Endothelial cell of umbilical vein (primary cell): Measurements from ENCODE around the gene FAHD1. TPM values are rescaled to one million over a fixed set of nuclear protein-coding genes. Genes with fewer than 3 reads are reported as not detected.

ENCODE experiments used
- BruUV-seq: library from RNA; stranded (reverse); fragments of 400-500 nt; replicated peaks from 2 replicates; lab custom pipeline; 2021; lab: Mats Ljungman, UMichigan
- CTCF ChIA-PET: fragments of 300-600, 350-600 bp; sonication (Branson Sonifier 250); formaldehyde crosslinking; loops from one replicate; lab custom pipeline; 2021; ENCODE audit warnings: antibody characterized with exemption, inconsistent platforms; lab: Charles Lee
- POLR2A ChIA-PET: fragments of 300-600, 350-600 bp; sonication (Branson Sonifier 250); formaldehyde crosslinking; loops from one replicate; lab custom pipeline; 2021; ENCODE audit warnings: antibody characterized with exemption, inconsistent platforms; lab: Charles Lee
- DNase-seq: peaks from one replicate; pipeline ENCODE4 v3.0.0-alpha.2; 2011; ENCODE audit warnings: low read depth, low spot score
- FAIRE-seq: peaks from 2 replicates; lab custom pipeline; 2011; peaks lifted over from hg19 to GRCh38; lab: Jason Lieb, UNC
- H2AFZ ChIP-seq: 2 replicates; pipeline ENCODE4 v1.6.0; 2012; ENCODE audit warnings: low read depth, low read length, control low read depth, inconsistent platforms
- H3K27ac ChIP-seq: 2 replicates; pipeline ENCODE4 v1.5.1; 2011; ENCODE audit warnings: low read depth, mild to moderate bottlenecking, control low read depth, low read length, moderate library complexity; ENCODE audit not compliant: insufficient read depth
- H3K27me3 ChIP-seq, 2 experiments: 2 replicates each; pipeline versions ENCODE4 v1.6.0 to v1.6.1; 2011; ENCODE audit warnings: low read length in 2 of 2, mixed read lengths in 1 of 2; ENCODE audit not compliant: control insufficient read depth in 2 of 2, insufficient read depth in 2 of 2
- H3K36me3 ChIP-seq, 2 experiments: 2 replicates in 1 of 2; 3 replicates in 1 of 2; pipeline ENCODE4 v1.5.1; 2011; ENCODE audit warnings: low read length in 2 of 2, mild to moderate bottlenecking in 1 of 2, moderate library complexity in 1 of 2; ENCODE audit not compliant: control insufficient read depth in 2 of 2, insufficient read depth in 2 of 2; ENCODE audit errors: extremely low read depth in 1 of 2
- H3K4me1 ChIP-seq: 3 replicates; pipeline ENCODE4 v1.5.1; 2011; ENCODE audit warnings: mild to moderate bottlenecking, low read length; ENCODE audit not compliant: control insufficient read depth, insufficient read depth; ENCODE audit errors: extremely low read depth
- H3K4me2 ChIP-seq: 2 replicates; pipeline ENCODE4 v1.6.1; 2011; ENCODE audit warnings: low read length, control low read depth, mixed read lengths; ENCODE audit not compliant: insufficient read depth
- H3K4me3 ChIP-seq, 3 experiments: fragments of 200-600 bp in 1 of 3; sonication (generic), shearing (Covaris generic) in 1 of 3; replicated peaks in 1 of 3; 2 replicates each; pipeline ENCODE4 v1.5.1; 2011 to 2016; ENCODE audit warnings: control low read depth in 3 of 3, low read length in 3 of 3, mild to moderate bottlenecking in 2 of 3, inconsistent platforms in 1 of 3, low read depth in 1 of 3, moderate library complexity in 1 of 3; ENCODE audit not compliant: insufficient read depth in 1 of 3
- H3K79me2 ChIP-seq: 2 replicates; pipeline ENCODE4 v1.6.0; 2012; ENCODE audit warnings: low read length, inconsistent platforms; ENCODE audit not compliant: control insufficient read depth, insufficient read depth
- H3K9ac ChIP-seq: replicated peaks from 2 replicates; pipeline ENCODE3; 2011; ENCODE audit warnings: low read length, control low read depth; ENCODE audit not compliant: insufficient read depth; ENCODE audit errors: extremely low read depth
- H3K9me1 ChIP-seq: replicated peaks from 3 replicates; pipeline ENCODE4 v1.6.0; 2011; ENCODE audit warnings: mild to moderate bottlenecking, low read length; ENCODE audit not compliant: control insufficient read depth, insufficient read depth; ENCODE audit errors: extremely low read depth
- H3K9me3 ChIP-seq: replicated peaks from 2 replicates; pipeline ENCODE4 v1.5.1; 2012; ENCODE audit warnings: low read length, inconsistent platforms; ENCODE audit not compliant: control insufficient read depth, insufficient read depth
- H4K20me1 ChIP-seq: replicated peaks from 2 replicates; pipeline ENCODE3; 2011; ENCODE audit warnings: mild to moderate bottlenecking, low read length; ENCODE audit not compliant: control insufficient read depth, insufficient read depth; ENCODE audit errors: extremely low read depth
- EZH2 ChIP-seq: IDR thresholded peaks from 2 replicates; pipeline ENCODE4 v1.6.1; 2012; ENCODE audit warnings: borderline replicate concordance, low read depth, mild to moderate bottlenecking, moderate library complexity, low read length, inconsistent platforms; ENCODE audit not compliant: severe bottlenecking
- FOS ChIP-seq: IDR thresholded peaks from 2 replicates; pipeline ENCODE4 v1.6.1; 2011; ENCODE audit warnings: mild to moderate bottlenecking, low read length, moderate library complexity, borderline replicate concordance; ENCODE audit not compliant: insufficient read depth
- GATA2 ChIP-seq: IDR thresholded peaks from 2 replicates; pipeline ENCODE4 v1.7.0; 2011; ENCODE audit warnings: low read depth, mild to moderate bottlenecking, moderate library complexity, mixed read lengths, low read length; ENCODE audit not compliant: insufficient read length, insufficient read depth
- JUN ChIP-seq: IDR thresholded peaks from 2 replicates; pipeline ENCODE4 v1.6.1; 2011; ENCODE audit warnings: borderline replicate concordance, low read depth; ENCODE audit not compliant: insufficient read length, insufficient read depth
- MYC ChIP-seq: IDR thresholded peaks from one replicate; pipeline ENCODE4 v1.6.1; 2011; ENCODE audit warnings: mild to moderate bottlenecking, low read depth, low read length
- POLR2A ChIP-seq: IDR thresholded peaks from 2 replicates; pipeline ENCODE4 v1.6.1; 2012; ENCODE audit warnings: low read depth, mild to moderate bottlenecking, control low read depth, low read length
- POLR2AphosphoS5 ChIP-seq: IDR thresholded peaks from 2 replicates; pipeline ENCODE4 v1.6.1; 2012; ENCODE audit warnings: low read depth, mild to moderate bottlenecking, control low read depth, low read length, moderate library complexity; ENCODE audit not compliant: insufficient read depth
- dilution Hi-C: fragments of 300-500 bp; cut with MboI; formaldehyde crosslinking; loops from one replicate; pipeline ENCODE4 v1.15.0; 2019; ENCODE audit warnings: low sequenced_read_pairs; ENCODE audit not compliant: extremely low pct_ligation_motif_present
- intact Hi-C: fragments of 100-400 bp; cut with micrococcal nuclease; formaldehyde crosslinking; loops from one replicate; pipeline ENCODE4 v1.10.0; 2022
- polyA plus RNA-seq, 4 experiments: library from polyadenylated mRNA; depleted of rRNA in 3 of 4; stranded (reverse) in 3 of 4; unstranded in 1 of 4; fragments of >200 nt; gene quantifications; 2 replicates each; pipeline versions ENCODE4 v1.2.1 to v1.2.3, GENCODE V29; 2011 to 2012; ENCODE audit warnings: missing spikeins in 1 of 4
- total RNA-seq: library from RNA; stranded (reverse); gene quantifications from 2 replicates; pipeline ENCODE4 v1.2.3, GENCODE V29; 2021
- TF ChIP-seq, protein P1 (sequence below), 2 donors: IDR thresholded peaks; 1 replicate in 1 of 2; 2 replicates in 1 of 2; pipeline ENCODE4 v1.5.1; 2011; ENCODE audit warnings: low read length in 2 of 2, mild to moderate bottlenecking in 2 of 2, moderate library complexity in 2 of 2, control low read depth in 1 of 2, inconsistent platforms in 1 of 2, low read depth in 1 of 2; ENCODE audit not compliant: insufficient read depth in 1 of 2; ENCODE audit errors: extremely low read depth in 1 of 2
- TF ChIP-seq, protein P2 (sequence below): IDR thresholded peaks from 2 replicates; pipeline ENCODE4 v1.6.1; 2011; ENCODE audit not compliant: insufficient read depth, insufficient read length

The FAHD1 gene
- total and polyA plus RNA-seq, 2 donors (not counting 3 experiments of a cell fraction or from before 2014, with no cell fraction given) = 44.8 to 69.2 TPM

DNA sequence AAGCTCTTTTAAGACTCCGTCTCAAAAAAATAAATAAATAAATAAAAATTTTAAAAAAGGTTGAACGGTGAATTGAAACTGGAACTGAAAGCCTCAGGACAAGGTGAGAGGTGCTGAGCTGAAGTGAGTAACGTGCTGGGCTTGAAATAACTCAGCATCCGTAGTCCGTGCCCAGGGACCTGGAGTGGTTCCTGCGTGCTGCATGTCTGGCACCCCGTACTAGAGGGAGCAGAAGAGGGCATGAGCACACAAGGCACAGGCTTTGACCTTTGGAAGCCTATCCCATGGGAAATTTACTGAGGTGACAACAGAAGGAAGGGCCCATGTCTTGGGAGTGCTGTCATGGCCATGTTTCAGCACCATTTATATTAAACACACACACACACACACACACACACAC lies 49.5 kb downstream of the FAHD1 start:
- BruUV-seq = no TSS peak
- TF ChIP-seq GATA2 (no peak), FOS (no peak), MYC (no peak), JUN (no peak), EZH2 (no peak), POLR2A (no peak), POLR2AphosphoS5 (no peak)
- TF ChIP-seq, protein P1, sequence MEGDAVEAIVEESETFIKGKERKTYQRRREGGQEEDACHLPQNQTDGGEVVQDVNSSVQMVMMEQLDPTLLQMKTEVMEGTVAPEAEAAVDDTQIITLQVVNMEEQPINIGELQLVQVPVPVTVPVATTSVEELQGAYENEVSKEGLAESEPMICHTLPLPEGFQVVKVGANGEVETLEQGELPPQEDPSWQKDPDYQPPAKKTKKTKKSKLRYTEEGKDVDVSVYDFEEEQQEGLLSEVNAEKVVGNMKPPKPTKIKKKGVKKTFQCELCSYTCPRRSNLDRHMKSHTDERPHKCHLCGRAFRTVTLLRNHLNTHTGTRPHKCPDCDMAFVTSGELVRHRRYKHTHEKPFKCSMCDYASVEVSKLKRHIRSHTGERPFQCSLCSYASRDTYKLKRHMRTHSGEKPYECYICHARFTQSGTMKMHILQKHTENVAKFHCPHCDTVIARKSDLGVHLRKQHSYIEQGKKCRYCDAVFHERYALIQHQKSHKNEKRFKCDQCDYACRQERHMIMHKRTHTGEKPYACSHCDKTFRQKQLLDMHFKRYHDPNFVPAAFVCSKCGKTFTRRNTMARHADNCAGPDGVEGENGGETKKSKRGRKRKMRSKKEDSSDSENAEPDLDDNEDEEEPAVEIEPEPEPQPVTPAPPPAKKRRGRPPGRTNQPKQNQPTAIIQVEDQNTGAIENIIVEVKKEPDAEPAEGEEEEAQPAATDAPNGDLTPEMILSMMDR (IDR thresholded peaks at IDR 0.05; ENCODE audit: extremely low read depth in 1 of 2, insufficient read depth in 1 of 2, low read depth in 1 of 2, low read length in 2 of 2) = no peak
- TF ChIP-seq, protein P2, sequence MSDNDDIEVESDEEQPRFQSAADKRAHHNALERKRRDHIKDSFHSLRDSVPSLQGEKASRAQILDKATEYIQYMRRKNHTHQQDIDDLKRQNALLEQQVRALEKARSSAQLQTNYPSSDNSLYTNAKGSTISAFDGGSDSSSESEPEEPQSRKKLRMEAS = no peak
- H3K9me1 ChIP-seq = no peaks in the 10 kb centered on the region
- no peaks in the 10 kb centered on the region for H3K36me3 ChIP-seq
- no peaks in the 10 kb centered on the region for H3K9me3 ChIP-seq
- H4K20me1 ChIP-seq = no peaks in the 10 kb centered on the region
- H3K4me1 ChIP-seq = no peaks in the 10 kb centered on the region
- FAIRE-seq = no peak
- no peaks in the 10 kb centered on the region for H3K79me2 ChIP-seq
- intact Hi-C loops (no loop called here), dilution Hi-C loops (no loop called here)
- CTCF ChIA-PET = interaction anchor here (0.9 to 1.4 kb wide), 2 partner anchors 9 to 38 kb away, joined by 3 to 4 read pairs; no protein-coding TSS in a partner anchor
- no peak overlapping the region for H3K9ac ChIP-seq
- no peak overlapping the region for H3K27ac ChIP-seq
- no peak overlapping the region for H3K4me2 ChIP-seq
- no peak overlapping the region for H3K4me3 ChIP-seq
- POLR2A ChIA-PET = no interaction called here
- DNase-seq = no peak
- no peak overlapping the region for H2AFZ ChIP-seq
- H3K27me3 ChIP-seq = peaks cover 5 to 15% of the 10 kb centered on the region in 2 experiments
